ENCODE measurements around the gene TBPL1.

TBPL1 gene

GRCh38 chr6:134034478-134034877 lies 81.5 kb downstream of the TBPL1 start:
- peaks cover 0 to 8% (median 4%) of the 10 kb centered on the region in 5 donors for H3K4me1 ChIP-seq (ENCODE audit: control insufficient read depth in 5 of 5, insufficient read depth in 5 of 5, low read length in 5 of 5)
- no peak overlapping the region for H3K9ac ChIP-seq (ENCODE audit: low read length in 5 of 5)
- no peaks in the 10 kb centered on the region for H3K9me3 ChIP-seq (ENCODE audit: control insufficient read depth in 5 of 5, low read length in 5 of 5)
- no peaks in the 10 kb centered on the region for H3K36me3 ChIP-seq (ENCODE audit: control insufficient read depth in 5 of 5, insufficient read depth in 5 of 5, low read length in 5 of 5)
- no peak overlapping the region for H3K4me3 ChIP-seq (ENCODE audit: low read depth in 1 of 5, low read length in 5 of 5)
- H3K27ac ChIP-seq (ENCODE audit: low read depth, low read length): no peak overlapping the region
- H3K27me3 ChIP-seq (ENCODE audit: control insufficient read depth in 5 of 5, insufficient read depth in 4 of 5, low read length in 5 of 5): no peaks in the 10 kb centered on the region

GRCh38 chr6:134034961-134035822 lies 82.2 kb downstream of the TBPL1 start:
- H3K27ac ChIP-seq (ENCODE audit: low read depth, low read length): no peak overlapping the region
- H3K9ac ChIP-seq (ENCODE audit: low read length in 5 of 5): no peak overlapping the region

GRCh38 chr6:134035823-134036296 lies 82.8 kb downstream of the TBPL1 start:
- Histone ChIP-seq H3K9me3 (ENCODE audit: control insufficient read depth in 5 of 5, low read length in 5 of 5) (no peaks in the 10 kb centered on the region), H3K27ac (ENCODE audit: low read depth, low read length) (no peak overlapping the region), H3K4me1 (ENCODE audit: control insufficient read depth in 5 of 5, insufficient read depth in 5 of 5, low read length in 5 of 5) (peaks cover 0 to 8% (median 4%) of the 10 kb centered on the region in 5 donors), H3K4me3 (ENCODE audit: low read depth in 1 of 5, low read length in 5 of 5) (no peak overlapping the region), H3K36me3 (ENCODE audit: control insufficient read depth in 5 of 5, insufficient read depth in 5 of 5, low read length in 5 of 5) (no peaks in the 10 kb centered on the region), H3K9ac (ENCODE audit: low read length in 5 of 5) (no peak overlapping the region), H3K27me3 (ENCODE audit: control insufficient read depth in 5 of 5, insufficient read depth in 4 of 5, low read length in 5 of 5) (no peaks in the 10 kb centered on the region)

More at GRCh38 chr6:134034961-134035822, 82.2 kb downstream of the TBPL1 start:
- H3K4me3 ChIP-seq (ENCODE audit: low read depth in 1 of 5, low read length in 5 of 5): no peak overlapping the region
- H3K27me3 ChIP-seq (ENCODE audit: control insufficient read depth in 5 of 5, insufficient read depth in 4 of 5, low read length in 5 of 5): no peaks in the 10 kb centered on the region
- peaks cover 0 to 8% (median 4%) of the 10 kb centered on the region in 5 donors for H3K4me1 ChIP-seq (ENCODE audit: control insufficient read depth in 5 of 5, insufficient read depth in 5 of 5, low read length in 5 of 5)
- no peaks in the 10 kb centered on the region for H3K9me3 ChIP-seq (ENCODE audit: control insufficient read depth in 5 of 5, low read length in 5 of 5)
- no peaks in the 10 kb centered on the region for H3K36me3 ChIP-seq (ENCODE audit: control insufficient read depth in 5 of 5, insufficient read depth in 5 of 5, low read length in 5 of 5)

GRCh38 chr6:134039116-134039515 lies 86.1 kb downstream of the TBPL1 start:
- no peak overlapping the region for H3K9ac ChIP-seq (ENCODE audit: low read length in 5 of 5)
- peaks cover 0 to under 1% (median 0%) of the 10 kb centered on the region in 5 donors for H3K4me1 ChIP-seq (ENCODE audit: control insufficient read depth in 5 of 5, insufficient read depth in 5 of 5, low read length in 5 of 5)
- H3K27ac ChIP-seq (ENCODE audit: low read depth, low read length): no peak overlapping the region
- no peak overlapping the region for H3K4me3 ChIP-seq (ENCODE audit: low read depth in 1 of 5, low read length in 5 of 5)
- no peaks in the 10 kb centered on the region for H3K27me3 ChIP-seq (ENCODE audit: control insufficient read depth in 5 of 5, insufficient read depth in 4 of 5, low read length in 5 of 5)
- no peaks in the 10 kb centered on the region for H3K36me3 ChIP-seq (ENCODE audit: control insufficient read depth in 5 of 5, insufficient read depth in 5 of 5, low read length in 5 of 5)
- no peaks in the 10 kb centered on the region for H3K9me3 ChIP-seq (ENCODE audit: control insufficient read depth in 5 of 5, low read length in 5 of 5)

Measured in subcutaneous abdominal adipose tissue (tissue), 5 donors.